ENCODE results near the gene SMARCA2.

The SMARCA2 gene

GRCh38 chr9:2086971-2087370, 71.8 kb downstream of the SMARCA2 start:
- Histone ChIP-seq H3K27me3 (ENCODE audit: insufficient read depth, low read depth) (no peaks in the 10 kb centered on the region), H3K27ac (peak overlapping the region; percentile 35), H3K79me2 (ENCODE audit: insufficient read depth, low read depth) (peaks cover 5% of the 10 kb centered on the region; the same call in 1 of the 2 replicates), H3K9ac (no peak overlapping the region), H2AFZ (ENCODE audit: low read depth) (no peak overlapping the region), H4K20me1 (ENCODE audit: insufficient read depth) (no peaks in the 10 kb centered on the region), H3K36me3 (ENCODE audit: insufficient read depth) (peaks cover 14% of the 10 kb centered on the region; the same call in 1 of the 2 replicates), H3K4me3 (IDR thresholded peaks at IDR 0.05; ENCODE audit: insufficient read depth, low read depth, low read length) (no peak overlapping the region), H3K4me2 (no peak overlapping the region), H3K4me1 (ENCODE audit: low read depth, poor library complexity, severe bottlenecking) (peaks cover 26% of the 10 kb centered on the region)
- TF ChIP-seq CTCF (conservative IDR thresholded peaks at IDR 0.05; ENCODE audit: low read depth, low read length) = no peak

GRCh38 chr9:2087500-2088313, 72.6 kb downstream of the SMARCA2 start:
- Histone ChIP-seq H3K79me2 (ENCODE audit: insufficient read depth, low read depth) (peaks cover 5% of the 10 kb centered on the region; the same call in 1 of the 2 replicates), H3K4me1 (ENCODE audit: low read depth, poor library complexity, severe bottlenecking) (peaks cover 26% of the 10 kb centered on the region), H3K36me3 (ENCODE audit: insufficient read depth) (peaks cover 14% of the 10 kb centered on the region; the same call in 1 of the 2 replicates), H3K4me2 (peak overlapping the region; percentile 0; the same call in 1 of the 2 replicates), H4K20me1 (ENCODE audit: insufficient read depth) (no peaks in the 10 kb centered on the region), H3K4me3 (IDR thresholded peaks at IDR 0.05; ENCODE audit: insufficient read depth, low read depth, low read length) (no peak overlapping the region), H3K27ac (peak overlapping the region; percentile 35), H3K9ac (no peak overlapping the region), H2AFZ (ENCODE audit: low read depth) (no peak overlapping the region), H3K27me3 (ENCODE audit: insufficient read depth, low read depth) (no peaks in the 10 kb centered on the region)
- peak; percentile 88 for TF ChIP-seq CTCF (conservative IDR thresholded peaks at IDR 0.05; ENCODE audit: low read depth, low read length)

GRCh38 chr9:2093920-2094597, 78.9 kb downstream of the SMARCA2 start:
- Histone ChIP-seq H3K27me3 (ENCODE audit: insufficient read depth, low read depth) (no peaks in the 10 kb centered on the region), H3K36me3 (ENCODE audit: insufficient read depth) (peaks cover 15% of the 10 kb centered on the region; the same call in 1 of the 2 replicates)

More at GRCh38 chr9:2093920-2094597, 78.9 kb downstream of the SMARCA2 start:
- no peak overlapping the region for H3K4me2 ChIP-seq
- H3K9ac ChIP-seq = no peak overlapping the region
- H3K27ac ChIP-seq = no peak overlapping the region
- no peak overlapping the region for H2AFZ ChIP-seq (ENCODE audit: low read depth)
- H3K4me1 ChIP-seq (ENCODE audit: low read depth, poor library complexity, severe bottlenecking) = no peaks in the 10 kb centered on the region
- H3K4me3 ChIP-seq (IDR thresholded peaks at IDR 0.05; ENCODE audit: insufficient read depth, low read depth, low read length) = no peak overlapping the region
- no peaks in the 10 kb centered on the region; the same call in 1 of the 2 replicates for H3K79me2 ChIP-seq (ENCODE audit: insufficient read depth, low read depth)
- H4K20me1 ChIP-seq (ENCODE audit: insufficient read depth) = no peaks in the 10 kb centered on the region
- TF ChIP-seq CTCF (conservative IDR thresholded peaks at IDR 0.05; ENCODE audit: low read depth, low read length) = no peak
